Measurements from ENCODE around the gene PIK3C2G. TPM values are rescaled to one million over a fixed set of nuclear protein-coding genes. Genes with fewer than 3 reads are reported as not detected.

PIK3C2G gene
- total RNA-seq, 1 experiment from 2014 or later: not detected

DNA sequence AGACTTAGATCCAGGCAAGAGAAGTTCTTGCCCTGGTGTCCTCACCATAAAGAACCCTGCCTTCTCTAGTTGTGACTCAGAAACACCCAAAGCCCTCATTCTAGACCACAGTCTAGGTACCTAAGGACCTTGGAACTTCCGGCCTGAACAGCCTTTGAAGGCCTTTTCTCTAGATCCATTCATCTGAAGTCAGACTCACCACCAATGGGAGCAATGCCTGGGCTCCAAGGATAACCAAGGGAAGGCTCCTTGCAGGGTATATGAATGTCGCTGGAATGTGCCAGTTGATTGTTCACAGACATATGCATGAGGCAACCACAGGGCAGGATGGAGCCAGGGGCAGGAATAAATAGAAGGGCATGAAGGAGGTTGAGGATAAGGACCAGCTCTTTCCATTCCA, 390.2 kb downstream of the PIK3C2G start:
- no peak overlapping the region for H3T11ph ChIP-seq (ENCODE audit: low read length)
- H4K91ac ChIP-seq (ENCODE audit: insufficient read length, low read depth, low read length): no peak overlapping the region
- H3K27me3 ChIP-seq (ENCODE audit: insufficient read depth, low read length): no peaks in the 10 kb centered on the region
- no peak overlapping the region for H2BK120ac ChIP-seq (ENCODE audit: low read depth, low read length, poor library complexity, severe bottlenecking)
- H3K9me3 ChIP-seq (ENCODE audit: control insufficient read depth, low read depth, low read length): no peaks in the 10 kb centered on the region
- no peak overlapping the region for H3K4me2 ChIP-seq (ENCODE audit: insufficient read depth, insufficient read length, low read length)
- Mint-ChIP-seq H3K27me3 (ENCODE audit: low read depth) (no peaks in the 10 kb centered on the region), H3K4me3 (no peak overlapping the region), H3K9me3 (no peaks in the 10 kb centered on the region; a peak in 1 of 5 replicates), H3K27ac (no peak overlapping the region), H3K4me1 (no peaks in the 10 kb centered on the region), H3K36me3 (ENCODE audit: insufficient read depth in 1 of 3, low read depth in 3 of 3) (no peaks in the 10 kb centered on the region)
- H3K4ac ChIP-seq (ENCODE audit: low read depth, low read length): no peak overlapping the region
- no peak overlapping the region for H3K56ac ChIP-seq (ENCODE audit: insufficient read length, low read depth, low read length)
- no peak overlapping the region for H2AK5ac ChIP-seq (ENCODE audit: insufficient read length, low read length)
- H3K18ac ChIP-seq (ENCODE audit: insufficient read length, low read depth, low read length): no peak overlapping the region
- no peak overlapping the region for H2BK5ac ChIP-seq (ENCODE audit: insufficient read length, low read length)
- no peaks in the 10 kb centered on the region for H3K79me1 ChIP-seq (ENCODE audit: insufficient read depth, low read depth, low read length, poor library complexity, severe bottlenecking)
- no peak overlapping the region for H3K23ac ChIP-seq (ENCODE audit: insufficient read length, low read depth, low read length)
- H4K20me1 ChIP-seq (ENCODE audit: control insufficient read depth, insufficient read depth, insufficient read length): no peaks in the 10 kb centered on the region
- H3K79me2 ChIP-seq (ENCODE audit: insufficient read depth, low read length): no peaks in the 10 kb centered on the region
- no peak overlapping the region for H3K9ac ChIP-seq (ENCODE audit: extremely low read depth, insufficient read length, low read length)
- no peak overlapping the region for H2AFZ ChIP-seq (ENCODE audit: low read length)
- H3K23me2 ChIP-seq (ENCODE audit: insufficient read length, low read depth, low read length, poor library complexity, severe bottlenecking): no peaks in the 10 kb centered on the region
- H4K8ac ChIP-seq (replicated peaks; ENCODE audit: insufficient read length, low read depth, low read length): no peak overlapping the region
- DNase-seq: no peak
- H2BK20ac ChIP-seq (ENCODE audit: low read depth, low read length, poor library complexity, severe bottlenecking): no peak overlapping the region
- no peak overlapping the region for H3K27ac ChIP-seq (ENCODE audit: insufficient read length, low read depth, low read length)
- H3K4me1 ChIP-seq (ENCODE audit: insufficient read depth, low read length): no peaks in the 10 kb centered on the region
- TF ChIP-seq, protein P1, sequence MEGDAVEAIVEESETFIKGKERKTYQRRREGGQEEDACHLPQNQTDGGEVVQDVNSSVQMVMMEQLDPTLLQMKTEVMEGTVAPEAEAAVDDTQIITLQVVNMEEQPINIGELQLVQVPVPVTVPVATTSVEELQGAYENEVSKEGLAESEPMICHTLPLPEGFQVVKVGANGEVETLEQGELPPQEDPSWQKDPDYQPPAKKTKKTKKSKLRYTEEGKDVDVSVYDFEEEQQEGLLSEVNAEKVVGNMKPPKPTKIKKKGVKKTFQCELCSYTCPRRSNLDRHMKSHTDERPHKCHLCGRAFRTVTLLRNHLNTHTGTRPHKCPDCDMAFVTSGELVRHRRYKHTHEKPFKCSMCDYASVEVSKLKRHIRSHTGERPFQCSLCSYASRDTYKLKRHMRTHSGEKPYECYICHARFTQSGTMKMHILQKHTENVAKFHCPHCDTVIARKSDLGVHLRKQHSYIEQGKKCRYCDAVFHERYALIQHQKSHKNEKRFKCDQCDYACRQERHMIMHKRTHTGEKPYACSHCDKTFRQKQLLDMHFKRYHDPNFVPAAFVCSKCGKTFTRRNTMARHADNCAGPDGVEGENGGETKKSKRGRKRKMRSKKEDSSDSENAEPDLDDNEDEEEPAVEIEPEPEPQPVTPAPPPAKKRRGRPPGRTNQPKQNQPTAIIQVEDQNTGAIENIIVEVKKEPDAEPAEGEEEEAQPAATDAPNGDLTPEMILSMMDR (conservative IDR thresholded peaks at IDR 0.05): no peak
- no peak overlapping the region for H4K5ac ChIP-seq (ENCODE audit: insufficient read length, low read depth, low read length)
- H2BK12ac ChIP-seq (ENCODE audit: insufficient read length, low read depth, low read length): no peak overlapping the region
- no peak overlapping the region for H3K14ac ChIP-seq (ENCODE audit: insufficient read depth, low read length)
- no CpG with 5 or more reads among the region's 2 CpGs for WGBS (ENCODE audit: extremely low coverage, insufficient read length, low lambda C conversion rate)
- H2BK15ac ChIP-seq (ENCODE audit: low read depth, low read length): no peak overlapping the region
